ENCODE data around the gene CDK2AP2.
A peak's percentile ranks its signal among the peaks of the same experiment; 100 is the strongest.
"Not testable (repeated sequence)": the region's sequence is repeated elsewhere in the genome, so short reads cannot be mapped to it uniquely, and the experiment has no call there.

Gene CDK2AP2, protein sequence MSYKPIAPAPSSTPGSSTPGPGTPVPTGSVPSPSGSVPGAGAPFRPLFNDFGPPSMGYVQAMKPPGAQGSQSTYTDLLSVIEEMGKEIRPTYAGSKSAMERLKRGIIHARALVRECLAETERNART

DNA sequence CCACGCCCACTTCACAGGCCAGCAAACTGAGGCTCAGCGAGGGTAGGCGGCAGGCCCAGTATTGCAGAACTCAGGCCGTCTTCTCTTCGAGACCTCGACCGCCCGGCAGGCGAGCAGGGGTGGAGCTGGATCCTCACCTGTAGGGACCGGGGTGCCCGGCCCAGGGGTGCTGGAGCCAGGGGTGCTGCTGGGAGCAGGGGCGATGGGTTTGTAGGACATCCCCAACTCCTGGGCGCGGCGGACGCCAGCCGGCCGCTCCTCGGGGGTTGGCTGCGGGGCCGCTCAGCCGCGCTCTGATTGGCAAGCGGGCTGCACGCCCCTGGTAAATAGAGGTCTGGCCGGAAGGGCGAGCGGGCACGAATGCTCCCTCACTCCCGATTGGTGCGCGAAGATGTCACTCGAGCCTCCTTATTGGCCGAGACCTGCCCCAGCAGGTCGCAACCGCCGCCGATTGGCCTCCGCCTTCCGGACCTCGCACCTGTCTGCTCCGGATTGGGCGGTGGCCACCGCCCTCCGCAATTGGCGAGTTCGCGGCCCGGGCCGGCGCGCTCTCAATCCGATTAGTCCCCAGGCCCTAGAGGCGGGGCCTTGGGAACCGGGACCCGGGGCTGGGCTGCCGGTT lies at the start of gene CDK2AP2:
CDK2AP2 (minus strand) TSS at position 299 of the 622 bp plus-strand sequence; CDS start at position 219, 80 bp downstream.
- peak; percentile 100 for DNase-seq (ENCODE audit: low spot score)

DNA sequence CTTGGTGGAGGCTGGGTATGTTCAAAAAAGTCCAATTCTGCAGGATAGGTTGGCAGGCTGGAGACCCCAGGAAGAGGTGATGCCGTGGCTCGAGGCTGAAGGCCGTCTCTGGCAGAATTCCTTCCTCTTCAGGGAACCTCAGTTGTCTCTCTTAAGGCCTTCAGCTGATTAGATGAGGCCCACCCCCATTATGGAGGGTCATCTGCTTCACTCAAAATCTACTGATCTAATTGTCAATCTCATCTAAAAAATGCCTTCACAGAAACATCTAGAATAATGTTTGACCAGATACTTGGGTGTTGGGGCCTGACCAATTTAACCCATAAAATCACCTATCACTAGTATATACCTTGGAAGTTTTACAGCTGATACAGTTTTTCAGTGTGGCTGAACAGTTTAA lies 48.3 kb upstream of the CDK2AP2 start:
- DNase-seq (ENCODE audit: low spot score): no peak

DNA sequence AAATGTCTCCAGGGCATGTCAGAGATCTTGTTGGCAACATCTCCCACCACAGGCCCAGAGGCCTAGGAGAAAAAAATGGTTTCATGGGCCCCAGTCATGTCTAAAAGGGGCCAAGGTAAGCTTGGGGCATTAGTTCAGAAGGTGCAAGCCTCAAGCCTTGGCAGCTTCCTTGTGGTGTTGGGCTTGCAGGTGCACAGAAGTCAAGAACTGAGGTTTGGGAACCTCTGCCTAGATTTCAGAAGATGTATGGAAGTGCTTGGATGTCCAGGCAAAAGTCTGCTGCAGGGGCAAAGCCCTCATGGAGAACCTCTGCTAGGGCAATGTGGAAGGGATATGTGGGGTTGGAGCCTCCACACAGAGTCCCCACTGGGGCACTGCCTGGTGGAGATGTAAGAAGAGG lies 43.7 kb upstream of the CDK2AP2 start:
- DNase-seq (ENCODE audit: low spot score): not testable (repeated sequence)

DNA sequence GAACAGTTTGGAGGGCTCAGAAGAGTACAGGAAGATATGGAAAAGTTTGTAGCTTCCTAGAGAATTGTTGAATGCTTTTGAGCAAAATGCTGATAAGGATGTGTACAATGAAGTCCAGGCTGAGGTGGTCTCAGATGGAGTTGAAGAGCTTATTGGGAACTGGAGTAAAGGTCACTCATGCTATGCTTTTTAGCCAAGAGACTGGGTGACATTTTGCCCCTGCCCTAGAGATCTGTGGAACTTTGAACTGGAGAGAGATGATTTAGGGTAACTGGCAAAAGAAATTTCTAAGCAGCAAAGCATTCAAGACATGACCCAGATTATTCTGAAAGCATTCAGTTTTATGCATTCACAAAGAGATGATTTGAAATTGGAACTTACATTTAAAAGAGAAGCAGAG lies 43.2 kb upstream of the CDK2AP2 start:
- no peak for DNase-seq (ENCODE audit: low spot score)

DNA sequence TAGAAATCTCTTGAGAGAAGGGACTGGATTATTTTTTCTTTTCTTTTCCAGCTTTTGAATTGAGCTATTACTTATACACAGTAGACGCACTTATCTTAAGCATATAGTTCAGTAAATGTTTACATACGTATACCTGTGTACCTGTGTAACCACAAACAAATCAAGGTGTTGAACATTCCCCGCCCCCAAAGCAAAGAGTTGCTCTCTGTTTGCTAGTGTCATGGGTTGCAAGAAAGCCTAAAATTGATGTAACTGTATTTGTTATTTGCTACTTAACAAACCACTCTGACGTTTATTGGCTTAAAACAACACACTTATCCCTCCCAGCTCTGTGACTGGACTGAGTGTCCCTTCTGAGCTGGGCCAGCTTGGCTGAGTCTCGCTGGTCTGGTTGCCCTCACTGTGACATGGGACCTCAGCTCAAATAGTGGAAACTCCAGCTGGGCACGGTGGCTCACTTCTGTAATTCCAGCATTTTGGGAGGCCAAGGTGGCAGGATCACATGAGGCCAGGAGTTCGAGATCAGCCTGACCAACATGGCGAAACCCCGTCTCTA lies 40.7 kb upstream of the CDK2AP2 start:
- DNase-seq (ENCODE audit: low spot score): peak; percentile 36

DNA sequence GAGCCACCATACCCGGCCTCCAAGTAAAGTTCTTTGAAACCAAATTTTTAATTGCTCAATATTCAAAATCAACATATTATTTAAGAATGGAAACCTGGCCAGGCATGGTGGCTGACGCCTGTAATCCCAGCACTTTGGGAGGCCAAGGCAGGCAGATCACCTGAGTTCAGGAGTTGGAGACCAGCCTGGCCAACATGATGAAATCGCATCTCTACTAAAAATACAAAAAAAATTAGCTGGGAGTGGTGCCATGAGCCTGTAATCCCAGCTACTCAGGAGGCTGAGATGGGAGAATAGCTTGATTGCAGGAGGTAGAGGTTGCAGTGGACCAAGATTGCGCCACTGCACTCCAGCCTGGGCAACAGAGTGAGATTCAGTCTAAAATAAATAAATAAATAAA lies 40.1 kb upstream of the CDK2AP2 start:
- DNase-seq (ENCODE audit: low spot score): not testable (repeated sequence)

DNA sequence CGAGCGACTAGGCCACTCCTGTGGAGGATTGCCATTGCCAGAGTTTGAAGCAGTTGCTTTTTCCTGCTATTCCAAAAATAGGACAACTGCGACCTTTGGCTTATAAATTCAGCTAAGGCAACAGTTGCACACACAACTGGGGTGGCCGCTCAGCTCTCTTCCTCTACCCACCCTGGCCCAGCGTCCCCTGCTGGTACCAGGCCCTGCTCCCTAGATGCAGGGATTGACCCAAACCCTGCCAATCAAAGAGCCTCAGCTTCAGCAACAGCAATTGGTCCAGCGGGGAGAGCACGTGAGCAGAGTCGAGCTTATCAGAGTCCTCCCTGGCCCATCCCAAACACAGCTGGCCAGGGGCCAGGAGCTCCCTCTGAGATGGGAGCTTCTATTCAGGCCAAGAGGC lies 37.3 kb upstream of the CDK2AP2 start:
- peak; percentile 65 for DNase-seq (ENCODE audit: low spot score)

DNA sequence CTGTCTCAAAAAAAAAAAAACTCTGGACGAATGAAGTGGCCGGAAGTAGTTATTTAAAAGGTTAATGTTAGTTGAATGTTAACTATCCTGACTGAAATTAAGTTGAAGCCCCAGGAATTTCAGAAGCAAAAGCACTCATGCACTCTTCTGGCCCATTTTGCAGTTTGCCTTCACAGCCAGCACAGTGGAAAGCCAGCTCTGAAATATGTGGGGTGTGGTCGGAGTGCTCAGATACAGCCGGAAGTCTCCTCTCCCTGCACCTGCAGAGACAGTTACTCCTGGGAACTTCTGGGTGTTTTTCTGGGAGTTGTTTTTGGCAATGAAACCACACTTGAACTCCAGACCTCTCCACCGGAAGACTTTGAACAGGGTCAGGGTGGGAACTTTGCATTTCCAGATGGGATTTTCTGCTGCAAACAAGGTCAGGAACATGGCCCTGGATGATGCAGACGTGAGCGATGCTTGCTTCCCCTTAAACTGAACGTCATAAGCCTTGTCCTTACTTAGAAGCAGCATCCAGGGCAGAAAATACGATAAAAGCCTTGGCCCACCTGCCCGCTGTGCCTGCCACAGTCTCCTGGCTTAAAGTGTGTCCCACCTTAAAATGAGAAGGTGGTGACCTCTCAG lies 36.8 kb upstream of the CDK2AP2 start:
- peak; percentile 28 for DNase-seq (ENCODE audit: low spot score)

DNA sequence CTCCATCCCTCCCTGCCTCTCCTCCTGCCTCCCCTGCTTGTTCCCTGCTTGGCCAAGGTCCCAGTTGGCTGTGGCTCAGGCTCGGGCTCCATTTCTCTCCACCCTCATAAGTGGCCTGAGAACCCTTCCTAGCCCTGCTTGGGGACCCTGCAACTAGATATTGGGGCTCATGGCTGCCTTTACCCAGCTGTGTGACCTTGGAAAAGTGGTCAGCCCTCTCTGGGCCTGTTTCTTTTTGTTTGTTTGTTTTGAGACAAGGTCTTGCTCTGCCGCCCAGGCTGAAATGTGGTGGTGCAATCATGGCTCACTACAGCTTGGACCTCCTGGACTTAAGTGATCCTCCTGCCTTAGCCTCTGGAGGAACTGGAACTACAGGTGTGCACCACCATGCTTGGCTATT lies 35.6 kb upstream of the CDK2AP2 start:
- peak; percentile 9 for DNase-seq (ENCODE audit: low spot score)

DNA sequence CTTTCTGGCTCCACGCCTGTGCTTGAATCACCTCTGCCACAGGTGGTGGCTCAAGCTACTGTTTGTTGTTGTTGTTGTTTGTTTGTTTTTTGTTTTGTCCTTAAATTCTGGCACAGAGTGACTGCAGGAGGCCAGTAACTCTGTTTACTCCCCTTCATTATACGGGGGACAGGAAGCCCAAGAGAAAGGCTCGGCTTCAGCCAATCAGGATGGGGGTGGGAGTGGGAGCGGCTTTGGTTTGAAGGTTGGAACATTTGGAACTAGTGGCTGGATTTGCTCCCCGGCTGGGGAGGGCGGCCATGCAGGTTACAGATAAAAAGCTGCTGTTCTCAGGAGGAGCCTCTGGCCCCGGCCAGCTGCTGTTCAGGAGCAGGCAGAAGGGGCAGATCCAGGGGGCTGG lies 35.0 kb upstream of the CDK2AP2 start:
- peak; percentile 16 for DNase-seq (ENCODE audit: low spot score)

DNA sequence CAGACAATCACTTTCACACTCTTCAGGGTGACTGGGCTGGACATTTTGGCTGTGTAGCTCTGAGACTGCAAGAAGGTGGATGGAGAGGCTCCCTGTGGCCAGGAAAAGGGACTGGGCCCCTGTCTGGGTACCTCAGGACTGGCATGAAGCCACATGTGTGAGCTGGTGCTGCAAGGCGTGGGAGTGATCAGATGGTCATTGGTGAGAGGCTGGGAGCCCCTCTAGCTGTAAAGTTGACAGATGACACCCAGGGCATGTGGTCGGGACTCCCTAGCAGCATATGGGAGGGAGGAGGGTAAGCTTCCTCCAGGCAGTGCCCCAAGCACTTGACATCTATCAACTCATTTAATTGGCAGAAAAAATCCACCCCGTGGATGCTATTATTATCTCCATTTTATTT lies 34.2 kb upstream of the CDK2AP2 start:
- peak; percentile 26 for DNase-seq (ENCODE audit: low spot score)

DNA sequence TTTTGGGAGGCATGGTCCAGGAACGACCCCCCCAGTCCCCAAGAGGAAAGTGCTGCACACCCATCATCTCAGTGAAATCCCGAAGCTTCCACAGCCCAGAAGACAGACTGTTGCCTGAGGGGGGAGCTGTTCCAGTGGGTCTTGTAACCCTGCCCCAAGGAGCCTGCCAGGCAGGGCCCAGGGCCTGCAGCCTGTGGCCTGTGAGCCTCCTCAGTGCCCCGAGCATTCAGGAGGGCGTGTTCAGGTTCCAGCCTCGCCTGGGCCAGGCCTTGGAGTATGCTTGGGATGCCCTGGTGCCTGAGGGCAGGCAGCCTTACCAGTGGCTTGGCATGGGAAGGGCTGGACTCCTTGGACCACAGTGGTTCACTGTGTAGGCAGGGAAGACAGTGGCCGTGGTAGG lies 33.2 kb upstream of the CDK2AP2 start:
- peak; percentile 23 for DNase-seq (ENCODE audit: low spot score)

DNA sequence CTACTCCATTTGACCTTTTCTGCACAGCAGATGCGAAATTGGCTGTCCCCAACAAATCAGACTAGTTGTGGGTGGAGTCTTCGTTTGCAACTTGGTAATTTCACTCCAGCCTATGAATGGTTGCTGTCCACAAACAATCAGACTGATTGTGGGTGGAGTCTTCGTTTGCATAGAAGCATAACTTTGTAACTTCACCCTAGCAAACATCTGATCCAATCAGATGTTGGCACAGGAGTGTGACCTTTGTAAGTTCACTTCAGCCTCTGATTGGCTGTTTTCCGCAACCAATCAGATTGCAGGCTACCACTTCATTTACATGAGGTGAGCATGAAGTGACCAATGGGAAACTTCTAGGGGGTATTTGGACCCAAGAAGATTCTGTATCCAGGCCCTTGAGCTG lies 31.6 kb upstream of the CDK2AP2 start:
- DNase-seq (ENCODE audit: low spot score): peak; percentile 6

DNA sequence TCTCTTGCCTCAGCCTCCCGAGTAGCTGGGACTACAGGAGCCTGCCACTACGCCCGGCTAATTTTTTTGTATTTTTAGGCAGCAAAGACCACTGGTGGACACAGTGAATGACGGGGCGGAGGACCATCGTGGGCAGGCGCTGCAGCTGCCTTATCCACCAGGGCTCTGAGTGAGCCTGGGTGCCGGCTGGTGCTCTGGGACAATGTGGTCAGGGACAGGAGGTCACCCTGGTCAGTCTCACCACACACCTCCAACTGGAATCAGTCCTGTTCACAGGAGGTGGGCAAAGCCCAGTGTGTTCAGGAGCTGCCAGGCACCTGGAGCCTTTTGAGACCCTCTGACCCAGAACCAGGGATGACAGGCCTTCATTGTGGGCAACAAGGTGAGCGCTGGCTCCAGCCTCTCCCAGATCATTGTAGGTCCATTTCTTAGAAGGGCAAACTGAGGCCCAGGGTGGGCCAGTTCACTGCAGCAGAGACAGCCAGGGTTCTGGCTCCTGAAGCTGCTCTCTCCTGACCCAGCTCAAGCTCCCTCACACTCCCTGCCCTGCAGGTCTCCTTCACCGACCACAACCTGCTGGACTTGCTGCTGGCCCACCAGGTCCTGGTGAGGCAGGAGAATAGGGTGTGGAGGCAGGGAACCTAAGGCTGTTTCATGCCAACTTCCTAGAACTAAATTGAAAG lies 31.0 kb upstream of the CDK2AP2 start:
- peak; percentile 4 for DNase-seq (ENCODE audit: low spot score)

DNA sequence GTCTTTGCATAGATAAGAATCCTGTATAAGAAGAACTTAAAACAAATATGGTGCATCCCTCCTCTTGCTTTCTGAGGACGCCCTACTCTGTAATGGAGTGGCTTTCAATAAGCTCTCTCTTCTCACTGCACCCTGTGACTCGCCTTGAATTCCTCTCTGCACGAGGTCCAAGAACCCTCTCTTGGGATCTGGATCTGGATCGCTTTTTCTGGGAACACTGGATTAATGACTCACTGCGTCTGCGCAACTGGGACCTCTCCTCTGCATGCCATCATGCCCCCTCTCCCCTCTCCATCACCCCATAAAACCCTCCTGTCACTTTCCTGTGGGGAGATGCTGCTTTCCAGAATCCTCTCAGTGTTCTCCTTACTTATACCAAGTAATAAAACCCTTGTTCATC lies 30.3 kb upstream of the CDK2AP2 start:
- peak; percentile 6 for DNase-seq (ENCODE audit: low spot score)

DNA sequence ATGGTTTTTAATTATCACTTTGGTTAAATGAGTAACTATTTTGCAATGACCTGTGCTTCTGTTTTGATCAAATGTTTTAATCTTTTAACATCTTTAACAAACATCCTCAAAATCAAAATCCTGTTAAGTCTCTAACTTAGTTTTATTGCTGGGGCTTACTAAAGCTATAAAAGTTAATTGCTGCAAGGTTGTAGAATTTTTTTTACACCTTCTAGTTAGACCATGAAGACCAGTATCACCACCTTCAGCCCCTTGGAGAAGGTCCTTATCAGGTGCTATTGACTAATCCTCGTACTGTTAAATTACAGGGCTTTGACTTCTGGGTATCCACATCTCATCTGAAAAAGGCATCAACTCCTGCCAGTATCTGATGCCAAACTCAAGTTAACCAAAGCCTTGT lies 27.6 kb upstream of the CDK2AP2 start:
- no peak for DNase-seq (ENCODE audit: low spot score)

DNA sequence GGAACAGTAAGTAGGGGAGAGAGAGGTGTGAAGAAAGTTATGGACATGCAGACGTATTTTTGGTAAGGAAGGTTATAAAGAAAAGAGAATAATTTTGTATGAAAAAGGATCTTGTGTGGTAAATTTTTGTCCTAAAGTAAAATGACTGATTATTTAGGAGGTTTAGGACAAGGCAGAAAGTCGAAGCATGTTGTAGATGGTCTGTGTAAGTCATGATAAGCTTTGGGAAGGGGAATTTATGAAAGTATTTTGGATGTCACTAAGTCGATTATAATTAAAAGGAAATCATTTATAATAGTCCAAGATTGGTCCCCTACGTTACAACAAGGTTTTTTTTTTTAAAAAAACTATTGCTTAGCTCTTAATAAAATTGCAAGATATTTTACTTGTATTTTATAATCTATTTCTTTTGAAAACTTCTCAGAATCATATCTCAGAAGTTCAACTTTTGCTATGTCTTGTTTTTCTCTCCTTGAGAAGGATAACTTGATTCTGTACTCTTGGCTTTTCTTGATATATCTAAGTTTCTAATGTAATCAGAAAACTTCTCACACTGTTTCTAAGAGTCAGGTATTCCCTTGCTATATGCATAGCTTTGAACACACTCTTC lies 26.2 kb upstream of the CDK2AP2 start:
- no peak for DNase-seq (ENCODE audit: low spot score)

DNA sequence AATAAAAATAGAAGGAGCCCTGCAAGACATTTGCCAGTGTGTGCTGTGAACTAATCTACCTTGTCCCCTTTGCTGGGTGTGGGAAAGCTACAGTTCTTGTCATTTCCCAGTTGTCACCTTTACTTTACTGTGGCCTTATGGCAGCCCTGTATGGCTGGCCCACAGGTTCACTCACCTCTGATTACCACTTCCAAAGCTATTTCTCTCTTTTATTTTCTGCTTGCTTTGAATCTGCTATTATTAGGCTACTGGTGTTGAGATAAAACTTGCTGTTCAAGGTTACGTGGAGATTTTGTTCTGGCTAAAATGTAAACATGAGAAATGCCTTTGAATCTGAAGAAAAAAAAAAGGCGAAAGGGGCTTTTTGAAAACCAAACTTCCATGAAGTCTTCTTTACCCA lies 24.9 kb upstream of the CDK2AP2 start:
- DNase-seq (ENCODE audit: low spot score): no peak

DNA sequence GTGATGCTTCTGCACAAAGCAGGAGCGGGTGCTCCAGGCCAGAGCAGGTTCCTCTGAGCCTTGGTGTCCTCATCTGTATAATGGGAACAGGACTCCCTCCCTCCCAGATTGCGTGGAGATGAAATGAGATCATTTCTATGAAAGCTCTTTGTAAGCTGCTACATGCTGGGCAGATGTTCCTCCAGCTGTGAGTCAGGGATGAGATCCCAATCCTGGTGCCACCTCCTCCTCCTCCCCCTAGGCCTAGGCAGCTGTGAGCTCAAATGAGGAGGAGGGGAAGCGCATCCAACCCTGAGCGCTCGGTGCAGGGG lies 22.3 kb upstream of the CDK2AP2 start:
- no peak for DNase-seq (ENCODE audit: low spot score)

DNA sequence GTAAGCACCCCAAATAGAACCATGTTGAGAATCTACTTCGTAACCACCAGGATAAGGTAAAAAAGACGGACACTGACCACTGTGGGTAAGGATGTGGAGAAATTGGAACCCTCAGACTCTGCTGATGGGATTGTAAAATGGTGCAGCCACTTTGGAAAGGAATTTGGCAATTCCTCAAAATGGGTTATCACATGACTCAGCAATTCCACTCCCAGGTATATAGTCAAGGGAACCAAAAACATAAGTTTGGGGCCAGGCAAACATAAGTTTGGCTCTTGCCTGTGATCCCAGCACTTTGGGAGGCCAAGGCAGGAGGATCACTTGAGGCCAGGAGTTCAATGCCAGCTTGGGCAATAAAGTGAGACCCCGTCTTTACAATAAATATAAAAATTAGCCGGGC lies 20.4 kb upstream of the CDK2AP2 start:
- no peak for DNase-seq (ENCODE audit: low spot score)

DNA sequence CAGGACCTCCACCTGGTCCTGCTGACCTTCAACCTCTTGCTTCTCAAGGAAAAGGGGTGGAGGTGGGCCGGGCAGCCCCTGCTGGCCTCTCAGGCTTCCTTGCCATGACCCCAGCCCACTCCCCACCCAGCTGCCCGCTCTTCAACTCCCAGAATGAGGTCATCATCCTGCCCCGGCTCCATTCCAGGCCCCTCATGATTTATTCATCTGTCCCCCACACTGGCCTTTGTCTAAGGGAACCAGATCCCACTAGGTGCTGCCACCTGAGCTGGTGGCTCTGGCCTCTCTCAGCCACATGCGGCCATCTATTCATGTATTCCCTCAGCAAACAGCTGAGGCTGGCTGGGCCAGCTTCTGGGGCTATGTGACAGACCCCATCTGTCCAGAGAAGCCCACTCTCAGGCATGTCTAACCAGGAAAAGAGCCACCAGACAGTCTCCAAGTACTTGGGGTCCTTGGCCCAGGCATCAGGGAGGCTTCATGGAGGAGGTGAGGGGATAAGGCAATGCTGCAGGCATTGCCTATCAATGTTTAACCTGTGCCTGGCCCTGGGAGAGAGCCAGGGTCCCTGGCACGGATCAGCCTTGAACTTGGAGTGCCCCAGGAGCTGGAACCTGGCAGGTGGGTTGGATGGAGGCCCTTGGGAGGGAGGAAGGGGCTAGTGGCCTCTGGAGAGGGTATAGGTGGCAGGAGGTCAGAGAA lies 17.5 kb upstream of the CDK2AP2 start:
- no peak for DNase-seq (ENCODE audit: low spot score)

DNA sequence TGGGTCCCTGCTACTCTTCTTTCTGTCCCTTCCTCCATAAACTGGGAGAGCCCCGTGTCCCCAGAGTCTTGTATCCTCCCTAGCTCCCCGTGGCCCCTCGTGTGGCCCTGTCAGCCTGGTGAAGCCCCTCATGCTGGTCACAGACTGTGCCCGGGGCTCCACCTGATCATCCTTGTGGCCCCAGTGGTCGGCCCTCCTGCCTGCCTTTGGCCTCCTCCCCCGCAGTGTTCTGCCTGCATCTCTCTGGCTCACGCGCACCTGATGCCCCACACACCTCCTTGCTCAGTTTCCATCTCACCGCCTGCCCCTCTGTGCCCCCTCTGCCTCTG lies 16.5 kb upstream of the CDK2AP2 start:
- DNase-seq (ENCODE audit: low spot score): no peak

Measured in HuH-7.5 (cell line).